GM12891 (cell line): ENCODE results near the gene ITIH2.

Source experiments
- PAX5 ChIP-seq: IDR thresholded peaks from 2 replicates; pipeline ENCODE4 v1.6.1; 2011; ENCODE audit warnings: low read length, moderate library complexity, mild to moderate bottlenecking; ENCODE audit not compliant: insufficient read depth, severe bottlenecking
- POLR2A ChIP-seq: IDR thresholded peaks from 2 replicates; pipeline ENCODE4 v1.6.1; 2011; ENCODE audit warnings: low read depth, low read length, control low read depth
- POLR2AphosphoS5 ChIP-seq: IDR thresholded peaks from 2 replicates; pipeline ENCODE4 v1.6.1; 2011; ENCODE audit warnings: low read depth, low read length, control low read depth
- POU2F2 ChIP-seq: IDR thresholded peaks from 2 replicates; pipeline ENCODE4 v1.6.1; 2011; ENCODE audit warnings: low read depth, mild to moderate bottlenecking, control low read depth, low read length, moderate library complexity
- SPI1 ChIP-seq: IDR thresholded peaks from 2 replicates; pipeline ENCODE4 v1.6.1; 2011; ENCODE audit warnings: low read depth, low read length, control low read depth
- TAF1 ChIP-seq: IDR thresholded peaks from 2 replicates; pipeline ENCODE4 v1.6.1; 2011; ENCODE audit warnings: low read depth, low read length, control low read depth

DNA sequence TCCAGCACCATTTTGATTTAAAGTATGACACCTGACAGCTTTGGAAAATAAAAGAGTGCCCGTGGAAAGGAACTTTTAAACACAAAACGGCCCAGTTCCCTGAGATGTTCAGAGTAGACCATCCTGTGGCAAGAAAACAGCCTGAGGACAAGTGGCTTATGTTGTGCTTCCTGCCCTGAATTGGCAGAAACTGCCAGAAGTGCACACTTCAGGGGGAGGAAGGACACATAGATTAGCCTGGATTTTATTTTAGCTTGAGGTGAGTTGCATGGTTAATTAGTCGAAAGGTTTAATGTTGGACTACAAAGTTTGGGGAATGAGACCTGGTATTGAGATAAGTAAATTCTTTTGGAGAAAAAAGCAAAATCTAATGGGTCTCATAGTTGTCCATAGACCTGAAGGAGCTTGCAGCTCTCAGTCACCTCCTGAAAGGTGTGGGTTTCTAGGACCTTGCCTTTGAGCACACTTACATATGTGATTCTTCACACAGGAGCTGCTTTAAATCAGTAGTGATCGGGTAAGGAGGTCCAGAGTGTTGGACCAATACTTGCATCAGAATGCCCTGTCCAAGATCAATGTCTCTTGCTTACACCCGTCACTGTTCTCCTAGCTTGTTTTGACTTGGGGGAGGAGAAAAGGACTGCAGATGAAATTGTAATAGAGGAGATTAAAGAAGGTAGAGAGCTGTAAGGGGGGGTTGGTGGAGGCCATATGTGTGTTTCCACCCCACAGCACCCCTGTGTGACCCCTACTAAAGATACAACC is 4.9 kb downstream of the ITIH2 start:
- TF ChIP-seq SPI1, result no peak
- no peak for TF ChIP-seq TAF1
- no peak for TF ChIP-seq POLR2AphosphoS5
- TF ChIP-seq POLR2A, result no peak
- TF ChIP-seq POU2F2, result no peak
- no peak for TF ChIP-seq PAX5
